ENCODE results near the gene ZDHHC9.
"Not testable (repeated sequence)": the region's sequence is repeated elsewhere in the genome, so short reads cannot be mapped to it uniquely, and the experiment has no call there.

The ZDHHC9 gene

GRCh38 chrX:129875669-129876068, 32.0 kb upstream of the ZDHHC9 start:
- Histone ChIP-seq H3K4me2 (ENCODE audit: low read depth, low read length, poor library complexity, severe bottlenecking) (no peak overlapping the region), H3K9ac (ENCODE audit: low read length) (no peak overlapping the region), H3K79me2 (ENCODE audit: insufficient read depth, low read length) (no peaks in the 10 kb centered on the region), H3K27me3 (ENCODE audit: low read length) (no peaks in the 10 kb centered on the region), H4K20me1 (ENCODE audit: low read depth, low read length) (no peaks in the 10 kb centered on the region), H2AFZ (ENCODE audit: low read depth, low read length, severe bottlenecking) (no peak overlapping the region), H3K9me2 (replicated peaks; ENCODE audit: insufficient read depth, low read length) (no peaks in the 10 kb centered on the region), H3K9me3 (ENCODE audit: insufficient read depth, low read length) (no peaks in the 10 kb centered on the region), H3K4me3 (ENCODE audit: insufficient read depth, low read length, poor library complexity, severe bottlenecking) (no peak overlapping the region), H3F3A (ENCODE audit: insufficient read depth) (no peaks in the 10 kb centered on the region), H3K27ac (ENCODE audit: low read depth, low read length) (no peak overlapping the region), H3K36me3 (ENCODE audit: low read length) (no peaks in the 10 kb centered on the region)
- TF ChIP-seq CTCF (IDR thresholded peaks at IDR 0.05; ENCODE audit: insufficient read depth, low read length, poor library complexity, severe bottlenecking) (no peak), EZH2phosphoT487 (conservative IDR thresholded peaks at IDR 0.05; ENCODE audit: low read length) (no peak)

GRCh38 chrX:129872524-129872923, 28.8 kb upstream of the ZDHHC9 start:
- Histone ChIP-seq H4K20me1 (ENCODE audit: low read depth, low read length) (no peaks in the 10 kb centered on the region), H3K9me3 (ENCODE audit: insufficient read depth, low read length) (no peaks in the 10 kb centered on the region), H3K79me2 (ENCODE audit: insufficient read depth, low read length) (no peaks in the 10 kb centered on the region), H3F3A (ENCODE audit: insufficient read depth) (no peaks in the 10 kb centered on the region), H3K27me3 (ENCODE audit: low read length) (no peaks in the 10 kb centered on the region), H3K27ac (ENCODE audit: low read depth, low read length) (no peak overlapping the region), H2AFZ (ENCODE audit: low read depth, low read length, severe bottlenecking) (no peak overlapping the region), H3K36me3 (ENCODE audit: low read length) (no peaks in the 10 kb centered on the region), H3K9ac (ENCODE audit: low read length) (no peak overlapping the region), H3K9me2 (replicated peaks; ENCODE audit: insufficient read depth, low read length) (no peaks in the 10 kb centered on the region), H3K4me3 (ENCODE audit: insufficient read depth, low read length, poor library complexity, severe bottlenecking) (no peak overlapping the region), H3K4me2 (ENCODE audit: low read depth, low read length, poor library complexity, severe bottlenecking) (no peak overlapping the region)
- TF ChIP-seq CTCF (IDR thresholded peaks at IDR 0.05; ENCODE audit: insufficient read depth, low read length, poor library complexity, severe bottlenecking) (no peak), EZH2phosphoT487 (conservative IDR thresholded peaks at IDR 0.05; ENCODE audit: low read length) (no peak)

GRCh38 chrX:129866321-129866720, 22.6 kb upstream of the ZDHHC9 start:
- H3K9me2 ChIP-seq (replicated peaks; ENCODE audit: insufficient read depth, low read length); H3K4me3 ChIP-seq (ENCODE audit: insufficient read depth, low read length, poor library complexity, severe bottlenecking); H3K4me2 ChIP-seq (ENCODE audit: low read depth, low read length, poor library complexity, severe bottlenecking); H3K9me3 ChIP-seq (ENCODE audit: insufficient read depth, low read length); H3K79me2 ChIP-seq (ENCODE audit: insufficient read depth, low read length); H3K27ac ChIP-seq (ENCODE audit: low read depth, low read length); H4K20me1 ChIP-seq (ENCODE audit: low read depth, low read length); H3K9ac ChIP-seq (ENCODE audit: low read length); H3K27me3 ChIP-seq (ENCODE audit: low read length); H3K36me3 ChIP-seq (ENCODE audit: low read length); H2AFZ ChIP-seq (ENCODE audit: low read depth, low read length, severe bottlenecking); H3F3A ChIP-seq (ENCODE audit: insufficient read depth): not testable (repeated sequence)

GRCh38 chrX:129859134-129859533, 15.4 kb upstream of the ZDHHC9 start:
- not testable (repeated sequence) for H2AFZ ChIP-seq (ENCODE audit: low read depth, low read length, severe bottlenecking); H3K79me2 ChIP-seq (ENCODE audit: insufficient read depth, low read length); H3K4me3 ChIP-seq (ENCODE audit: insufficient read depth, low read length, poor library complexity, severe bottlenecking); H3K9me2 ChIP-seq (replicated peaks; ENCODE audit: insufficient read depth, low read length); H3F3A ChIP-seq (ENCODE audit: insufficient read depth); H3K4me2 ChIP-seq (ENCODE audit: low read depth, low read length, poor library complexity, severe bottlenecking); H3K27me3 ChIP-seq (ENCODE audit: low read length); H3K9me3 ChIP-seq (ENCODE audit: insufficient read depth, low read length); H4K20me1 ChIP-seq (ENCODE audit: low read depth, low read length); H3K9ac ChIP-seq (ENCODE audit: low read length); H3K36me3 ChIP-seq (ENCODE audit: low read length); H3K27ac ChIP-seq (ENCODE audit: low read depth, low read length)

GRCh38 chrX:129851825-129852224, 8.1 kb upstream of the ZDHHC9 start:
- not testable (repeated sequence) for H3F3A ChIP-seq (ENCODE audit: insufficient read depth); H3K9me3 ChIP-seq (ENCODE audit: insufficient read depth, low read length); H3K4me2 ChIP-seq (ENCODE audit: low read depth, low read length, poor library complexity, severe bottlenecking); H2AFZ ChIP-seq (ENCODE audit: low read depth, low read length, severe bottlenecking); H3K9ac ChIP-seq (ENCODE audit: low read length); H3K4me3 ChIP-seq (ENCODE audit: insufficient read depth, low read length, poor library complexity, severe bottlenecking); H3K36me3 ChIP-seq (ENCODE audit: low read length); H3K27ac ChIP-seq (ENCODE audit: low read depth, low read length); H3K9me2 ChIP-seq (replicated peaks; ENCODE audit: insufficient read depth, low read length); H3K27me3 ChIP-seq (ENCODE audit: low read length); H4K20me1 ChIP-seq (ENCODE audit: low read depth, low read length); H3K79me2 ChIP-seq (ENCODE audit: insufficient read depth, low read length)
